BJ (cell line): Measurements from ENCODE around the gene IMP3. TPM values are rescaled to one million over a fixed set of nuclear protein-coding genes. Genes with fewer than 3 reads are reported as not detected.
A peak's percentile ranks its signal among the peaks of the same experiment; 100 is the strongest.

Experiments used
- CTCF ChIA-PET: fragments of 350-600 bp; formaldehyde crosslinking; extraction: SDS; loops from one replicate; lab custom pipeline; 2021; ENCODE audit warnings: antibody characterized with exemption, inconsistent platforms; lab: Yijun Ruan, JAX
- POLR2A ChIA-PET: fragments of 300-600 bp; sonication (Branson Sonifier 250); formaldehyde crosslinking; extraction: SDS; loops from one replicate; lab custom pipeline; 2021; ENCODE audit warnings: antibody characterized with exemption; lab: Charles Lee
- DNase-seq: peaks from one replicate; pipeline ENCODE4 v3.0.0-alpha.2; 2011; ENCODE audit warnings: low read depth
- H3K27me3 ChIP-seq: 2 replicates; pipeline ENCODE4 v1.6.0; 2011; ENCODE audit warnings: low read length; ENCODE audit not compliant: control insufficient read depth, insufficient read depth
- H3K36me3 ChIP-seq: 2 replicates; pipeline ENCODE4 v1.5.1; 2011; ENCODE audit warnings: low read length; ENCODE audit not compliant: control insufficient read depth, insufficient read depth
- H3K4me3 ChIP-seq: 2 replicates; pipeline ENCODE4 v1.5.1; 2011; ENCODE audit warnings: low read depth, mild to moderate bottlenecking, control low read depth, low read length
- polyA plus RNA-seq: library from polyadenylated mRNA; depleted of rRNA; stranded (reverse); fragments of >200 nt; gene quantifications from 2 replicates; pipeline ENCODE4 v1.2.3, GENCODE V29; 2011
- TF ChIP-seq, protein P1 (sequence below): IDR thresholded peaks from 2 replicates; pipeline ENCODE4 v1.5.1; 2011; ENCODE audit warnings: low read depth, mild to moderate bottlenecking, control low read depth, inconsistent platforms, low read length, moderate library complexity; ENCODE audit not compliant: insufficient read depth

Gene IMP3
- polyA plus RNA-seq, 1 experiment: 37.6 TPM

DNA sequence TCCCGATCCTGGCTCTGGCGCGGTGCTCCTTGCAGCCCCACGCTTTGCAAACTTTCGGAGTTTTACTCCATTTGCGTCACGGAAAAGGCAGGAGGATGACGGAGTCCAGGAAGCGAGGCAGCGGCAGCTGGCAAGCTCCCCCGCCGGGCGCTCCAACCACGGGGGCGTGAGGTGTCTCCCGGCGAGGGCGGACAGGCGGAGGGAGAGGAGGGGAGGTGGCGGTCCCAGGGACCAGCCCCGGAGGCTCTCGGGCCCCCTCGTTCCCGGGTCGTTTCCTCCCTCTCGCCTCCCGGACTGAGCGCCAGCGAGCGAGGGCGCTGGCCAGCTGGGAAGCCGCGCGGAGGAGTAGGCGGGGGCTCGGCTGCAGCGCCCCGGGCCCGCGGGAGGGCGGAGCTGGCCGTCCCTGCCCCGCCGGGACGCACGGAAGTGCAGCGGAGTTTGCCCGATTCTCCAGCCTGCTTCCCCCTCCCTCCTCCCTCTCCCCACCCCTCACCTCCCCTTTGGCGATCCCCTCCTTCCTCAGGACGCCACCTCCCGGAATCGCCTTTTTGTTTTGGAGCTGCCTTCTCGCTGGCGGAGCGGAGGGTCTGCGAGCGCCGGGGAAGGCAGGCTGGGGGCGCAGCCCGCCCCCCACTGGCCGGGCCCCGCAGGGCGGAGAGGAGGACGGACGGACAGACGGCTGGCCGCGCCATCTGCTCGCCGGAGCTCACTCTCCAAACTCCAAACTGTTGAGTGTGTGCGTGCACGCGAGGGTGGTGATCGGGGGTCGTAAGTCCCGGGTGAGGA lies 7.5 kb upstream of the IMP3 start, which contains the start of gene SNX33:
Gene SNX33, plus strand, starts transcription at position 543 of the 786 bp plus-strand sequence. CDS start 1,191 bp downstream, outside the sequence.
- TF ChIP-seq, protein P1, sequence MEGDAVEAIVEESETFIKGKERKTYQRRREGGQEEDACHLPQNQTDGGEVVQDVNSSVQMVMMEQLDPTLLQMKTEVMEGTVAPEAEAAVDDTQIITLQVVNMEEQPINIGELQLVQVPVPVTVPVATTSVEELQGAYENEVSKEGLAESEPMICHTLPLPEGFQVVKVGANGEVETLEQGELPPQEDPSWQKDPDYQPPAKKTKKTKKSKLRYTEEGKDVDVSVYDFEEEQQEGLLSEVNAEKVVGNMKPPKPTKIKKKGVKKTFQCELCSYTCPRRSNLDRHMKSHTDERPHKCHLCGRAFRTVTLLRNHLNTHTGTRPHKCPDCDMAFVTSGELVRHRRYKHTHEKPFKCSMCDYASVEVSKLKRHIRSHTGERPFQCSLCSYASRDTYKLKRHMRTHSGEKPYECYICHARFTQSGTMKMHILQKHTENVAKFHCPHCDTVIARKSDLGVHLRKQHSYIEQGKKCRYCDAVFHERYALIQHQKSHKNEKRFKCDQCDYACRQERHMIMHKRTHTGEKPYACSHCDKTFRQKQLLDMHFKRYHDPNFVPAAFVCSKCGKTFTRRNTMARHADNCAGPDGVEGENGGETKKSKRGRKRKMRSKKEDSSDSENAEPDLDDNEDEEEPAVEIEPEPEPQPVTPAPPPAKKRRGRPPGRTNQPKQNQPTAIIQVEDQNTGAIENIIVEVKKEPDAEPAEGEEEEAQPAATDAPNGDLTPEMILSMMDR: peak; percentile 54
- CTCF ChIA-PET: interaction anchor here (0.6 to 2.4 kb wide), 16 partner anchors 9 to 1404 kb away, joined by 3 to 13 read pairs (median 4); partner anchors contain the start of gene SNUPN
- DNase-seq: no peak
- POLR2A ChIA-PET: interaction anchor here (0.6 to 0.9 kb wide), 5 partner anchors 14 to 192 kb away, joined by 3 to 8 read pairs (median 3); no protein-coding TSS in a partner anchor
- H3K4me3 ChIP-seq: peak within 1 kb of the TSS; percentile 77
- H3K36me3 ChIP-seq: peaks cover 12% of the 10 kb centered on the region
- no peaks in the 10 kb centered on the region for H3K27me3 ChIP-seq

DNA sequence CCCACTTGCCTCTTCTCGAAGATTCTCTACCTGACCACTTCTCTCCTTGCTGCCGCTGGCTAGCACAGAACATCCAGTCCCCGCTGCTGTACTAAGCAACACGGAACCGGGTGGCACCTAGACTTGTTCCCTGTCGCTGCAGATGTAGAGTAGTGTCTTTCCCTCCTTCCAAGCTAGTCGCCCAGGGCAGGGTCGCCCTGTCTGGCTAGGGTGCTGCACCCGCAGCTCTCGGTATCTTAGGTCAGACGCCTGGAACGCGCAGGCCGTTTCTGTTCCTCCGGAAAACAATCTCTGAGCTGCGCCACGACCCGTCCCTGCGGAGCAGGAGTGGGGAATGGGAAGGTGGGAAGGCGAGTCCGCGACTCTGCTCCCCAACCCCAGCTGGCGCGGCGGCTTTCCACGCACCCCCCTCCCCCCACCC lies 6.9 kb upstream of the IMP3 start:
- no peak for DNase-seq
- CTCF ChIA-PET: interaction anchor here (0.6 to 2.4 kb wide), 13 partner anchors 8 to 1404 kb away, joined by 3 to 13 read pairs (median 4); no protein-coding TSS in a partner anchor
- H3K27me3 ChIP-seq: no peaks in the 10 kb centered on the region
- TF ChIP-seq, protein P1: no peak
- POLR2A ChIA-PET: interaction anchor here (0.6 to 0.9 kb wide), 4 partner anchors 14 to 191 kb away, joined by 3 to 8 read pairs (median 4); no protein-coding TSS in a partner anchor
- H3K36me3 ChIP-seq: peaks cover 12% of the 10 kb centered on the region
- peak overlapping the region; percentile 77 for H3K4me3 ChIP-seq

DNA sequence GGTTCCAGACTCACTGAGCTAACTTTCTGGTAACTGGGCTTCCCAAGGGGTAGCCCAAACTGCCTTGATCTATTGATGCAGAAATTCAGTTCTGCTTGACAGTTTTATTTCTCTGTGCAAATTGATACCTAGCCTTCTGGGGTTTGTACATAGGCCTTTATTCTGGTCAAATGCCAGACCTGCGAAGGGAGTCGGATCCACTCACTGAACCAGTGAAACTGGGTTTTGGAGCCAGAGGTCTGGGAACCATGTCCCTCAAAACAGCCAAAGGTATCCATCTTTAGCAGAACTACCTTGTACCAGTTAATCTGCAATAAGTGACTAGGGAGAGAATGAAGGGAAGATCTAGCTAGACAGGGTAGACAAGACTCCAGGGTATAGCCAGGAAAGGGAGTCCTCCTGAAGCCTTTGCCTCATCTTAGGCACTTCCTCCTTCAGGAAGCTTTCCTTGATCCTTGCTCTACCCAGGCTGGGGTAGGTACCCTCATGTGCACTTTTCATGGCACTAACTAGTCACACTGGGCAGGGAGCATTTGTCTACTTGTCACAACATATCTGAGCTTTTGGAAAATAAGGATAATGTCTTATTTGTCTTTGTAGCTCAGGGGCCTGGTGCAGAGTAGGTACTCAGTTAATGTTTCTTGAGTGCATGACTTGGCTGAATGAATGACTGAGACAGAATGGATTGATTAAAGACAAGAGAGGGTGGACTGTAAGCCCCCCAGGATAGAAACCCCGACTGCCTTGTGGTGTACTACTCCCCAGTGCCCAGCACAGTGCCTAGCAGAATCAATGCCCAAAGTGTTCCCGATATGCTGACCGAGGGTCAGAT lies 6.3 kb upstream of the IMP3 start:
- Histone ChIP-seq H3K4me3 (peak overlapping the region; percentile 77), H3K27me3 (no peaks in the 10 kb centered on the region), H3K36me3 (peaks cover 12% of the 10 kb centered on the region)
- CTCF ChIA-PET: interaction anchor here (0.8 to 2.4 kb wide), 4 partner anchors 7 to 27 kb away, joined by 4 to 13 read pairs (median 6); no protein-coding TSS in a partner anchor
- DNase-seq: no peak
- POLR2A ChIA-PET: interaction anchor here (0.6 kb wide), 1 partner anchor 20 kb away, joined by 3 read pairs; no protein-coding TSS in a partner anchor
- TF ChIP-seq, protein P1: no peak

DNA sequence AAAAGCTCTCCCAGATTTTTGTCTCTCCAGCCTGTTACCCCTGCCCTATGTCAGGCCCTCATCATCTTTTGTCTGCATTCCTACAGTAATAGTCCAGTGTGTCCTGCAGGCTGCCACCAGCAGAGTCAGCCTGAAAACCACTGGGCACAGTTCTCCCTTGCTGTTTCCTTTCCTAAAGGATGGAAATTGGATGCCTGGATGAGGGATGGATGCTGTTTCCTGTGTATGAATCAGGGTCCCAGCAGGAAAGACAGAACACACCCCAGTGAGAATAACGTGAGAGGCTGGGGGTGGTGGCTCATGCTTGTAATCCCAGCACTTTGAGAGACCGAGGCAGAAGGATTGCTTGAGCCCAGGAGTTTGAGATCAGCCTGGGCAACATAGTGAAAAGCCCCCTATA lies 4.4 kb upstream of the IMP3 start:
- ChIA-PET POLR2A (no interaction called here), CTCF (no interaction called here)
- TF ChIP-seq, protein P1: no peak
- Histone ChIP-seq H3K36me3 (peaks cover under 1% of the 10 kb centered on the region; the same call in 1 of the 2 replicates), H3K4me3 (no peak overlapping the region), H3K27me3 (no peaks in the 10 kb centered on the region)
- no peak for DNase-seq
